K562 (cell line): ENCODE measurements around the gene RSPH6A. TPM values are rescaled to one million over a fixed set of nuclear protein-coding genes. Genes with fewer than 3 reads are reported as not detected.

Experiments
- CCAR2 ChIP-seq: fragments of 200-400 bp; formaldehyde crosslinking; IDR thresholded peaks from 2 replicates; pipeline ENCODE4 v1.6.1; 2017; ENCODE audit warnings: mild to moderate bottlenecking, low read depth, low read length
- COPS2 ChIP-seq: fragments of 450-650 bp; conservative IDR thresholded peaks from 2 replicates; pipeline ENCODE4 v1.6.1; 2016; ENCODE audit warnings: mild to moderate bottlenecking, moderate library complexity
- CREBBP ChIP-seq: IDR thresholded peaks from one replicate; pipeline ENCODE4 v1.6.1; 2012; ENCODE audit warnings: low read depth, mild to moderate bottlenecking, control low read depth, inconsistent platforms, low read length
- ILF3 ChIP-seq: fragments of 450-650 bp; IDR thresholded peaks from 2 replicates; pipeline ENCODE4 v1.6.1; 2018; ENCODE audit warnings: antibody characterized with exemption, mild to moderate bottlenecking, moderate library complexity, borderline replicate concordance
- POLR2A ChIP-seq: fragments of 450-650 bp; conservative IDR thresholded peaks from 2 replicates; pipeline ENCODE4 v1.6.1; 2016
- SMAD4 ChIP-seq: fragments of 250-450 bp; sonication (Bioruptor Pico); conservative IDR thresholded peaks from 2 replicates; pipeline ENCODE4 v1.8.0; 2021; ENCODE audit warnings: inconsistent platforms, mild to moderate bottlenecking, moderate library complexity
- ZNF197 ChIP-seq: fragments of 200-800 bp; sonication (Bioruptor generic); IDR thresholded peaks from 2 replicates; pipeline ENCODE4 v1.6.1; 2016; ENCODE audit warnings: low read depth, missing genetic modification characterization, missing compliant biosample characterization
- polyA plus RNA-seq, 8 experiments: library from polyadenylated mRNA; depleted of rRNA in 4 of 8; stranded (reverse) in 5 of 8; unstranded in 3 of 8; fragments of >200 nt; fragmentation: Nextera tagmentation in 2 of 8; fragmentation: Illumina TruSeq in 1 of 8; extraction: Ambion mirVana in 2 of 8; extraction: Trizol in 1 of 8; gene quantifications; 2 replicates each; pipeline versions ENCODE4 v1.2.1 to v1.2.3, GENCODE V29; 2011 to 2014; ENCODE audit warnings: inconsistent platforms in 1 of 8, missing spikeins in 1 of 8
- total RNA-seq, 7 experiments: library from RNA; depleted of rRNA in 6 of 7; stranded (reverse); fragments of >200 nt in 6 of 7; fragmentation: Illumina TruSeq in 2 of 7; extraction: Trizol in 2 of 7; gene quantifications; 2 replicates each; pipeline versions ENCODE4 v1.2.1 to v1.2.3, GENCODE V29; 2011 to 2021; ENCODE audit warnings: low replicate concordance in 1 of 7
- TF ChIP-seq, protein P1 (sequence below): sonication (generic); formaldehyde crosslinking; IDR thresholded peaks from 2 replicates; pipeline ENCODE4 v1.8.0; 2022; ENCODE audit warnings: mild to moderate bottlenecking, missing genetic modification reagents
- TF ChIP-seq, protein P2 (sequence below): fragments of 450-650 bp; IDR thresholded peaks from 2 replicates; pipeline ENCODE4 v1.6.1; 2016; ENCODE audit warnings: mild to moderate bottlenecking, moderate library complexity
- TF ChIP-seq, protein P3 (sequence below): fragments of 450-650 bp; conservative IDR thresholded peaks from 2 replicates; pipeline ENCODE4 v1.6.1; 2016; ENCODE audit warnings: missing genetic modification characterization, low read depth, mild to moderate bottlenecking, missing compliant biosample characterization, moderate library complexity

RSPH6A gene
- total and polyA plus RNA-seq, 9 of the 15 experiments (the other 6 are each of a cell fraction or from before 2014, with no cell fraction given): 0.03 to 0.15 (median 0.07) TPM; not detected in 5

DNA sequence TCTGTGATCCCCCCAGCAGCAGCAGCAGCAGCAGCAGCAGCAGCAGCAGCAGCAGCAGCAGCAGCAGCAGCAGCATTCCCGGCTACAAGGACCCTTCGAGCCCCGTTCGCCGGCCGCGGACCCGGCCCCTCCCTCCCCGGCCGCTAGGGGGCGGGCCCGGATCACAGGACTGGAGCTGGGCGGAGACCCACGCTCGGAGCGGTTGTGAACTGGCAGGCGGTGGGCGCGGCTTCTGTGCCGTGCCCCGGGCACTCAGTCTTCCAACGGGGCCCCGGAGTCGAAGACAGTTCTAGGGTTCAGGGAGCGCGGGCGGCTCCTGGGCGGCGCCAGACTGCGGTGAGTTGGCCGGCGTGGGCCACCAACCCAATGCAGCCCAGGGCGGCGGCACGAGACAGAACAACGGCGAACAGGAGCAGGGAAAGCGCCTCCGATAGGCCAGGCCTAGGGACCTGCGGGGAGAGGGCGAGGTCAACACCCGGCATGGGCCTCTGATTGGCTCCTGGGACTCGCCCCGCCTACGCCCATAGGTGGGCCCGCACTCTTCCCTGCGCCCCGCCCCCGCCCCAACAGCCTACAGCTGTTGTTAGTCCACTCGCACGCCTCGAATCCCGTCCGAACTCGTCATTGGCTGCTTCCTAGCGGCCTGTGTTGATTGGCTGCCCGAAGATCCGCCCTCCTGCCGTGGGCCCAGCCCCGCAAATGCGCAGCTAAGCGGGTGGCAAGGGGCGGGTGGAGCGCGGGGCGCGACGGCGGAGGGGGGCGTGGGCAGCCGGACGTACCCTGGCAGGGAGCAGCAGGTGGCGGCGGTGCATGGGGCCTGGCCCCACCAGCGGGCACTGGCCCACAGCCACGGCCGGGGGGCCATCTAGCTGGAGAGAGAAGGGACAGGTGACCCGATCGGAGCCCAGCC is 44.7 kb downstream of the RSPH6A start (continued):
- TF ChIP-seq, protein P1, sequence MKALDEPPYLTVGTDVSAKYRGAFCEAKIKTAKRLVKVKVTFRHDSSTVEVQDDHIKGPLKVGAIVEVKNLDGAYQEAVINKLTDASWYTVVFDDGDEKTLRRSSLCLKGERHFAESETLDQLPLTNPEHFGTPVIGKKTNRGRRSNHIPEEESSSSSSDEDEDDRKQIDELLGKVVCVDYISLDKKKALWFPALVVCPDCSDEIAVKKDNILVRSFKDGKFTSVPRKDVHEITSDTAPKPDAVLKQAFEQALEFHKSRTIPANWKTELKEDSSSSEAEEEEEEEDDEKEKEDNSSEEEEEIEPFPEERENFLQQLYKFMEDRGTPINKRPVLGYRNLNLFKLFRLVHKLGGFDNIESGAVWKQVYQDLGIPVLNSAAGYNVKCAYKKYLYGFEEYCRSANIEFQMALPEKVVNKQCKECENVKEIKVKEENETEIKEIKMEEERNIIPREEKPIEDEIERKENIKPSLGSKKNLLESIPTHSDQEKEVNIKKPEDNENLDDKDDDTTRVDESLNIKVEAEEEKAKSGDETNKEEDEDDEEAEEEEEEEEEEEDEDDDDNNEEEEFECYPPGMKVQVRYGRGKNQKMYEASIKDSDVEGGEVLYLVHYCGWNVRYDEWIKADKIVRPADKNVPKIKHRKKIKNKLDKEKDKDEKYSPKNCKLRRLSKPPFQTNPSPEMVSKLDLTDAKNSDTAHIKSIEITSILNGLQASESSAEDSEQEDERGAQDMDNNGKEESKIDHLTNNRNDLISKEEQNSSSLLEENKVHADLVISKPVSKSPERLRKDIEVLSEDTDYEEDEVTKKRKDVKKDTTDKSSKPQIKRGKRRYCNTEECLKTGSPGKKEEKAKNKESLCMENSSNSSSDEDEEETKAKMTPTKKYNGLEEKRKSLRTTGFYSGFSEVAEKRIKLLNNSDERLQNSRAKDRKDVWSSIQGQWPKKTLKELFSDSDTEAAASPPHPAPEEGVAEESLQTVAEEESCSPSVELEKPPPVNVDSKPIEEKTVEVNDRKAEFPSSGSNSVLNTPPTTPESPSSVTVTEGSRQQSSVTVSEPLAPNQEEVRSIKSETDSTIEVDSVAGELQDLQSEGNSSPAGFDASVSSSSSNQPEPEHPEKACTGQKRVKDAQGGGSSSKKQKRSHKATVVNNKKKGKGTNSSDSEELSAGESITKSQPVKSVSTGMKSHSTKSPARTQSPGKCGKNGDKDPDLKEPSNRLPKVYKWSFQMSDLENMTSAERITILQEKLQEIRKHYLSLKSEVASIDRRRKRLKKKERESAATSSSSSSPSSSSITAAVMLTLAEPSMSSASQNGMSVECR (CRISPR knock-in tag): peak; percentile 81
- TF ChIP-seq SMAD4 (CRISPR knock-in tag): peak; percentile 71
- TF ChIP-seq COPS2: no peak
- no peak for TF ChIP-seq ILF3
- TF ChIP-seq ZNF197 (CRISPR knock-in tag): no peak
- TF ChIP-seq, protein P2, sequence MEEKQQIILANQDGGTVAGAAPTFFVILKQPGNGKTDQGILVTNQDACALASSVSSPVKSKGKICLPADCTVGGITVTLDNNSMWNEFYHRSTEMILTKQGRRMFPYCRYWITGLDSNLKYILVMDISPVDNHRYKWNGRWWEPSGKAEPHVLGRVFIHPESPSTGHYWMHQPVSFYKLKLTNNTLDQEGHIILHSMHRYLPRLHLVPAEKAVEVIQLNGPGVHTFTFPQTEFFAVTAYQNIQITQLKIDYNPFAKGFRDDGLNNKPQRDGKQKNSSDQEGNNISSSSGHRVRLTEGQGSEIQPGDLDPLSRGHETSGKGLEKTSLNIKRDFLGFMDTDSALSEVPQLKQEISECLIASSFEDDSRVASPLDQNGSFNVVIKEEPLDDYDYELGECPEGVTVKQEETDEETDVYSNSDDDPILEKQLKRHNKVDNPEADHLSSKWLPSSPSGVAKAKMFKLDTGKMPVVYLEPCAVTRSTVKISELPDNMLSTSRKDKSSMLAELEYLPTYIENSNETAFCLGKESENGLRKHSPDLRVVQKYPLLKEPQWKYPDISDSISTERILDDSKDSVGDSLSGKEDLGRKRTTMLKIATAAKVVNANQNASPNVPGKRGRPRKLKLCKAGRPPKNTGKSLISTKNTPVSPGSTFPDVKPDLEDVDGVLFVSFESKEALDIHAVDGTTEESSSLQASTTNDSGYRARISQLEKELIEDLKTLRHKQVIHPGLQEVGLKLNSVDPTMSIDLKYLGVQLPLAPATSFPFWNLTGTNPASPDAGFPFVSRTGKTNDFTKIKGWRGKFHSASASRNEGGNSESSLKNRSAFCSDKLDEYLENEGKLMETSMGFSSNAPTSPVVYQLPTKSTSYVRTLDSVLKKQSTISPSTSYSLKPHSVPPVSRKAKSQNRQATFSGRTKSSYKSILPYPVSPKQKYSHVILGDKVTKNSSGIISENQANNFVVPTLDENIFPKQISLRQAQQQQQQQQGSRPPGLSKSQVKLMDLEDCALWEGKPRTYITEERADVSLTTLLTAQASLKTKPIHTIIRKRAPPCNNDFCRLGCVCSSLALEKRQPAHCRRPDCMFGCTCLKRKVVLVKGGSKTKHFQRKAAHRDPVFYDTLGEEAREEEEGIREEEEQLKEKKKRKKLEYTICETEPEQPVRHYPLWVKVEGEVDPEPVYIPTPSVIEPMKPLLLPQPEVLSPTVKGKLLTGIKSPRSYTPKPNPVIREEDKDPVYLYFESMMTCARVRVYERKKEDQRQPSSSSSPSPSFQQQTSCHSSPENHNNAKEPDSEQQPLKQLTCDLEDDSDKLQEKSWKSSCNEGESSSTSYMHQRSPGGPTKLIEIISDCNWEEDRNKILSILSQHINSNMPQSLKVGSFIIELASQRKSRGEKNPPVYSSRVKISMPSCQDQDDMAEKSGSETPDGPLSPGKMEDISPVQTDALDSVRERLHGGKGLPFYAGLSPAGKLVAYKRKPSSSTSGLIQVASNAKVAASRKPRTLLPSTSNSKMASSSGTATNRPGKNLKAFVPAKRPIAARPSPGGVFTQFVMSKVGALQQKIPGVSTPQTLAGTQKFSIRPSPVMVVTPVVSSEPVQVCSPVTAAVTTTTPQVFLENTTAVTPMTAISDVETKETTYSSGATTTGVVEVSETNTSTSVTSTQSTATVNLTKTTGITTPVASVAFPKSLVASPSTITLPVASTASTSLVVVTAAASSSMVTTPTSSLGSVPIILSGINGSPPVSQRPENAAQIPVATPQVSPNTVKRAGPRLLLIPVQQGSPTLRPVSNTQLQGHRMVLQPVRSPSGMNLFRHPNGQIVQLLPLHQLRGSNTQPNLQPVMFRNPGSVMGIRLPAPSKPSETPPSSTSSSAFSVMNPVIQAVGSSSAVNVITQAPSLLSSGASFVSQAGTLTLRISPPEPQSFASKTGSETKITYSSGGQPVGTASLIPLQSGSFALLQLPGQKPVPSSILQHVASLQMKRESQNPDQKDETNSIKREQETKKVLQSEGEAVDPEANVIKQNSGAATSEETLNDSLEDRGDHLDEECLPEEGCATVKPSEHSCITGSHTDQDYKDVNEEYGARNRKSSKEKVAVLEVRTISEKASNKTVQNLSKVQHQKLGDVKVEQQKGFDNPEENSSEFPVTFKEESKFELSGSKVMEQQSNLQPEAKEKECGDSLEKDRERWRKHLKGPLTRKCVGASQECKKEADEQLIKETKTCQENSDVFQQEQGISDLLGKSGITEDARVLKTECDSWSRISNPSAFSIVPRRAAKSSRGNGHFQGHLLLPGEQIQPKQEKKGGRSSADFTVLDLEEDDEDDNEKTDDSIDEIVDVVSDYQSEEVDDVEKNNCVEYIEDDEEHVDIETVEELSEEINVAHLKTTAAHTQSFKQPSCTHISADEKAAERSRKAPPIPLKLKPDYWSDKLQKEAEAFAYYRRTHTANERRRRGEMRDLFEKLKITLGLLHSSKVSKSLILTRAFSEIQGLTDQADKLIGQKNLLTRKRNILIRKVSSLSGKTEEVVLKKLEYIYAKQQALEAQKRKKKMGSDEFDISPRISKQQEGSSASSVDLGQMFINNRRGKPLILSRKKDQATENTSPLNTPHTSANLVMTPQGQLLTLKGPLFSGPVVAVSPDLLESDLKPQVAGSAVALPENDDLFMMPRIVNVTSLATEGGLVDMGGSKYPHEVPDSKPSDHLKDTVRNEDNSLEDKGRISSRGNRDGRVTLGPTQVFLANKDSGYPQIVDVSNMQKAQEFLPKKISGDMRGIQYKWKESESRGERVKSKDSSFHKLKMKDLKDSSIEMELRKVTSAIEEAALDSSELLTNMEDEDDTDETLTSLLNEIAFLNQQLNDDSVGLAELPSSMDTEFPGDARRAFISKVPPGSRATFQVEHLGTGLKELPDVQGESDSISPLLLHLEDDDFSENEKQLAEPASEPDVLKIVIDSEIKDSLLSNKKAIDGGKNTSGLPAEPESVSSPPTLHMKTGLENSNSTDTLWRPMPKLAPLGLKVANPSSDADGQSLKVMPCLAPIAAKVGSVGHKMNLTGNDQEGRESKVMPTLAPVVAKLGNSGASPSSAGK: peak; percentile 95
- no peak for TF ChIP-seq CCAR2
- no peak for TF ChIP-seq CREBBP
- TF ChIP-seq, protein P3, sequence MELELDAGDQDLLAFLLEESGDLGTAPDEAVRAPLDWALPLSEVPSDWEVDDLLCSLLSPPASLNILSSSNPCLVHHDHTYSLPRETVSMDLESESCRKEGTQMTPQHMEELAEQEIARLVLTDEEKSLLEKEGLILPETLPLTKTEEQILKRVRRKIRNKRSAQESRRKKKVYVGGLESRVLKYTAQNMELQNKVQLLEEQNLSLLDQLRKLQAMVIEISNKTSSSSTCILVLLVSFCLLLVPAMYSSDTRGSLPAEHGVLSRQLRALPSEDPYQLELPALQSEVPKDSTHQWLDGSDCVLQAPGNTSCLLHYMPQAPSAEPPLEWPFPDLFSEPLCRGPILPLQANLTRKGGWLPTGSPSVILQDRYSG (tag): no peak
- peak; percentile 73 for TF ChIP-seq POLR2A
